Osteoblast (primary cell): ENCODE measurements around the gene OBSCN. TPM values are rescaled to one million over a fixed set of nuclear protein-coding genes. Genes with fewer than 3 reads are reported as not detected.

Experiments
- DNase-seq: peaks from one replicate; pipeline ENCODE4 v3.0.0; 2011; ENCODE audit warnings: low spot score, mixed read lengths; ENCODE audit not compliant: insufficient read length; ENCODE audit errors: missing footprints
- H2AFZ ChIP-seq: 2 replicates; pipeline ENCODE4 v1.6.0; 2011; ENCODE audit warnings: mild to moderate bottlenecking, low read length
- H3K27ac ChIP-seq: 2 replicates; pipeline ENCODE4 v1.5.1; 2011; ENCODE audit warnings: mild to moderate bottlenecking, low read depth, low read length, moderate library complexity
- H3K27me3 ChIP-seq: 2 replicates; pipeline ENCODE4 v1.6.0; 2012; ENCODE audit warnings: mild to moderate bottlenecking, control low read depth, inconsistent platforms, low read length, moderate library complexity; ENCODE audit not compliant: insufficient read depth
- H3K36me3 ChIP-seq: 2 replicates; pipeline ENCODE4 v1.5.1; 2011; ENCODE audit warnings: mild to moderate bottlenecking, low read length, control low read depth, moderate library complexity; ENCODE audit not compliant: insufficient read depth
- H3K4me1 ChIP-seq: 2 replicates; pipeline ENCODE4 v1.5.1; 2011; ENCODE audit warnings: mild to moderate bottlenecking, low read length, control low read depth, moderate library complexity; ENCODE audit not compliant: insufficient read depth
- H3K4me2 ChIP-seq: 2 replicates; pipeline ENCODE4 v1.6.0; 2011; ENCODE audit warnings: mild to moderate bottlenecking, low read length; ENCODE audit not compliant: insufficient read depth
- H3K4me3 ChIP-seq: fragments of 200-600 bp; sonication (generic); 3 replicates; pipeline ENCODE4 v1.5.1; 2012; ENCODE audit warnings: mild to moderate bottlenecking, low read length, inconsistent platforms; ENCODE audit not compliant: insufficient read depth
- H3K79me2 ChIP-seq: 2 replicates; pipeline ENCODE4 v1.6.0; 2012; ENCODE audit warnings: mild to moderate bottlenecking, low read length, control low read depth, inconsistent platforms; ENCODE audit not compliant: insufficient read depth
- H3K9me3 ChIP-seq: 2 replicates; pipeline ENCODE4 v1.5.1; 2011; ENCODE audit warnings: low read depth, low read length, control low read depth
- H4K20me1 ChIP-seq: 2 replicates; pipeline ENCODE4 v1.6.0; 2012; ENCODE audit warnings: mild to moderate bottlenecking, low read length, control low read depth; ENCODE audit not compliant: insufficient read depth
- total RNA-seq: library from RNA; depleted of rRNA; stranded (reverse); fragments of >200 nt; gene quantifications from 2 replicates; pipeline ENCODE4 v1.2.3, GENCODE V29; 2012
- TF ChIP-seq, protein P1 (sequence below): IDR thresholded peaks from 2 replicates; pipeline ENCODE4 v1.5.1; 2011; ENCODE audit warnings: mild to moderate bottlenecking, low read depth, low read length, moderate library complexity; ENCODE audit errors: extremely low read depth

The OBSCN gene
- total RNA-seq, 1 donor: 2.9 TPM

GRCh38 chr1:228374711-228375577 lies 167.1 kb downstream of the OBSCN start:
- peak; percentile 100 for DNase-seq
- no peaks in the 10 kb centered on the region for H3K36me3 ChIP-seq
- TF ChIP-seq, protein P1, sequence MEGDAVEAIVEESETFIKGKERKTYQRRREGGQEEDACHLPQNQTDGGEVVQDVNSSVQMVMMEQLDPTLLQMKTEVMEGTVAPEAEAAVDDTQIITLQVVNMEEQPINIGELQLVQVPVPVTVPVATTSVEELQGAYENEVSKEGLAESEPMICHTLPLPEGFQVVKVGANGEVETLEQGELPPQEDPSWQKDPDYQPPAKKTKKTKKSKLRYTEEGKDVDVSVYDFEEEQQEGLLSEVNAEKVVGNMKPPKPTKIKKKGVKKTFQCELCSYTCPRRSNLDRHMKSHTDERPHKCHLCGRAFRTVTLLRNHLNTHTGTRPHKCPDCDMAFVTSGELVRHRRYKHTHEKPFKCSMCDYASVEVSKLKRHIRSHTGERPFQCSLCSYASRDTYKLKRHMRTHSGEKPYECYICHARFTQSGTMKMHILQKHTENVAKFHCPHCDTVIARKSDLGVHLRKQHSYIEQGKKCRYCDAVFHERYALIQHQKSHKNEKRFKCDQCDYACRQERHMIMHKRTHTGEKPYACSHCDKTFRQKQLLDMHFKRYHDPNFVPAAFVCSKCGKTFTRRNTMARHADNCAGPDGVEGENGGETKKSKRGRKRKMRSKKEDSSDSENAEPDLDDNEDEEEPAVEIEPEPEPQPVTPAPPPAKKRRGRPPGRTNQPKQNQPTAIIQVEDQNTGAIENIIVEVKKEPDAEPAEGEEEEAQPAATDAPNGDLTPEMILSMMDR: no peak
- H2AFZ ChIP-seq: peak overlapping the region; percentile 60
- no peaks in the 10 kb centered on the region for H4K20me1 ChIP-seq
- peaks cover 6% of the 10 kb centered on the region for H3K27me3 ChIP-seq
- H3K4me1 ChIP-seq: peaks cover 9% of the 10 kb centered on the region
- no peaks in the 10 kb centered on the region for H3K9me3 ChIP-seq
- H3K27ac ChIP-seq: peak overlapping the region; percentile 72
- peak overlapping the region; percentile 15 for H3K4me2 ChIP-seq
- no peak overlapping the region for H3K4me3 ChIP-seq
- H3K79me2 ChIP-seq: no peaks in the 10 kb centered on the region

DNA sequence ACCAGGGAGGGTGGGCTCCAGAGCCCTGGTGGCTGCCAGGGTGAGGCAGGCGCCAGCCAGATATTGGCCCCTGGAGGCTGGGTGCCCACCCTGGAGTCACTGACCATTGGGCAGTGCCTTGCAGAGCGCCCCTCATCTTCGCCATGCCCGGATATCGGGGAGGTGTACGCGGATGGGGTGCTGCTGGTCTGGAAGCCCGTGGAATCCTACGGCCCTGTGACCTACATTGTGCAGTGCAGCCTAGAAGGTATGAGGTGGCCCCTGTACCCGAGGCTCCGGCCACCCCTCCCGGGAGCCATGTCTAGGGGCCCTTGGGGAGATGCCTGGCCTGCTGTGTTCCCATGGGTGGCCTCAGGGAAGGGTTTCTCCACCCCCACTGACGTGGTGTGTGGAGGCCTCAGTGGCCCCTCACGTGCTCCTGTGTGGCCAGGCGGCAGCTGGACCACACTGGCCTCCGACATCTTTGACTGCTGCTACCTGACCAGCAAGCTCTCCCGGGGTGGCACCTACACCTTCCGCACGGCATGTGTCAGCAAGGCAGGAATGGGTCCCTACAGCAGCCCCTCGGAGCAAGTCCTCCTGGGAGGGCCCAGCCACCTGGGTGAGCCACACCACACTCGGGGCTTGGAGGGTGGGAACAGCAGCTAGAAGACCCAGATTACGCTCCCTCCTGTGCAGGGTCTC lies 167.9 kb downstream of the OBSCN start:
- Histone ChIP-seq H3K4me1 (peaks cover 9% of the 10 kb centered on the region), H3K9me3 (no peaks in the 10 kb centered on the region), H3K27me3 (peaks cover 6% of the 10 kb centered on the region), H3K79me2 (no peaks in the 10 kb centered on the region), H3K4me2 (no peak overlapping the region), H3K27ac (peak overlapping the region; percentile 64), H2AFZ (no peak overlapping the region), H4K20me1 (no peaks in the 10 kb centered on the region), H3K36me3 (no peaks in the 10 kb centered on the region), H3K4me3 (no peak overlapping the region)
- peak; percentile 73 for DNase-seq
- TF ChIP-seq, protein P1: no peak

GRCh38 chr1:228376262-228376628 lies 168.4 kb downstream of the OBSCN start:
- DNase-seq: peak; percentile 90
- Histone ChIP-seq H3K27ac (no peak overlapping the region), H3K4me1 (peaks cover 12% of the 10 kb centered on the region), H3K9me3 (no peaks in the 10 kb centered on the region), H2AFZ (no peak overlapping the region), H3K79me2 (no peaks in the 10 kb centered on the region), H3K4me3 (no peak overlapping the region), H3K36me3 (no peaks in the 10 kb centered on the region), H3K27me3 (peaks cover 6% of the 10 kb centered on the region), H4K20me1 (no peaks in the 10 kb centered on the region), H3K4me2 (no peak overlapping the region)
- TF ChIP-seq, protein P1: no peak
